H1 (cell line): Measurements from ENCODE around the gene HECTD1. TPM values are rescaled to one million over a fixed set of nuclear protein-coding genes. Genes with fewer than 3 reads are reported as not detected.

Source experiments
- BRCA1 ChIP-seq: IDR thresholded peaks from 2 replicates; pipeline ENCODE4 v1.6.1; 2012; ENCODE audit warnings: low read depth, low read length, improper control_type of control experiment
- CREB1 ChIP-seq: IDR thresholded peaks from 2 replicates; pipeline ENCODE4 v1.6.1; 2012; ENCODE audit warnings: inconsistent platforms
- RAD21 ChIP-seq, 2 experiments: IDR thresholded peaks in 1 of 2; conservative IDR thresholded peaks in 1 of 2; 2 replicates each; pipeline ENCODE4 v1.6.1; 2011; ENCODE audit warnings: low read depth in 2 of 2, low read length in 2 of 2, improper control_type of control experiment in 1 of 2, inconsistent platforms in 1 of 2, mild to moderate bottlenecking in 1 of 2, moderate library complexity in 1 of 2
- RXRA ChIP-seq: IDR thresholded peaks from 2 replicates; pipeline ENCODE4 v1.6.1; 2011; ENCODE audit warnings: low read depth, mild to moderate bottlenecking, low read length, moderate library complexity; ENCODE audit not compliant: insufficient read depth
- SP1 ChIP-seq: IDR thresholded peaks from 2 replicates; pipeline ENCODE4 v1.6.1; 2011; ENCODE audit warnings: low read depth, low read length
- TEAD4 ChIP-seq: IDR thresholded peaks from 2 replicates; pipeline ENCODE4 v1.6.1; 2012; ENCODE audit warnings: low read depth, low read length, inconsistent platforms, mixed read lengths
- polyA plus RNA-seq, 7 experiments: library from polyadenylated mRNA; depleted of rRNA in 3 of 7; stranded (reverse) in 5 of 7; unstranded in 2 of 7; fragments of >200 nt in 5 of 7; fragments of 200-250 nt in 2 of 7; gene quantifications; 1 replicate in 5 of 7; 2 replicates in 1 of 7; 4 replicates in 1 of 7; pipeline versions ENCODE4 v1.2.1 to v1.2.3, GENCODE V29; 2011 to 2013; ENCODE audit warnings: missing spikeins in 2 of 7, mixed read lengths in 2 of 7
- total RNA-seq: library from RNA; stranded (reverse); fragmentation: NEBNext Ultra II Directional; extraction: Animal tissue kit (Norgen Biotek cat#: 25700); gene quantifications from 2 replicates; pipeline ENCODE4 v1.2.1, GENCODE V29; 2021

The HECTD1 gene
- total and polyA plus RNA-seq, 2 of the 8 experiments (the other 6 are each of a cell fraction or from before 2014, with no cell fraction given) = 44.7 to 105 TPM

GRCh38 chr14:31154956-31155355 lies 52.6 kb downstream of the HECTD1 start (continued):
- TF ChIP-seq SP1 = no peak
- no peak for TF ChIP-seq CREB1
- no peak for TF ChIP-seq BRCA1
- no peak for TF ChIP-seq RXRA
- TF ChIP-seq TEAD4 = no peak
- no peak for TF ChIP-seq RAD21 (IDR thresholded peaks at IDR 0.05 in 1 of 2, conservative IDR thresholded peaks at IDR 0.05 in 1 of 2; ENCODE audit: low read depth in 2 of 2, low read length in 2 of 2)
